HL-60 (cell line): ENCODE results near the gene C9.

ENCODE experiments used
- GABPA ChIP-seq: IDR thresholded peaks from 2 replicates; pipeline ENCODE4 v1.6.1; 2012; ENCODE audit warnings: low read depth
- POLR2AphosphoS5 ChIP-seq: IDR thresholded peaks from 2 replicates; pipeline ENCODE4 v1.6.1; 2012; ENCODE audit warnings: low read depth
- TF ChIP-seq, protein P1 (sequence below): IDR thresholded peaks from one replicate; pipeline ENCODE4 v1.5.1; 2011; ENCODE audit warnings: low read length, control low read depth, inconsistent platforms; ENCODE audit not compliant: insufficient read depth
- TF ChIP-seq, protein P2 (sequence below): IDR thresholded peaks from 2 replicates; pipeline ENCODE4 v1.6.1; 2012; ENCODE audit warnings: low read depth; ENCODE audit not compliant: insufficient replicate concordance

DNA sequence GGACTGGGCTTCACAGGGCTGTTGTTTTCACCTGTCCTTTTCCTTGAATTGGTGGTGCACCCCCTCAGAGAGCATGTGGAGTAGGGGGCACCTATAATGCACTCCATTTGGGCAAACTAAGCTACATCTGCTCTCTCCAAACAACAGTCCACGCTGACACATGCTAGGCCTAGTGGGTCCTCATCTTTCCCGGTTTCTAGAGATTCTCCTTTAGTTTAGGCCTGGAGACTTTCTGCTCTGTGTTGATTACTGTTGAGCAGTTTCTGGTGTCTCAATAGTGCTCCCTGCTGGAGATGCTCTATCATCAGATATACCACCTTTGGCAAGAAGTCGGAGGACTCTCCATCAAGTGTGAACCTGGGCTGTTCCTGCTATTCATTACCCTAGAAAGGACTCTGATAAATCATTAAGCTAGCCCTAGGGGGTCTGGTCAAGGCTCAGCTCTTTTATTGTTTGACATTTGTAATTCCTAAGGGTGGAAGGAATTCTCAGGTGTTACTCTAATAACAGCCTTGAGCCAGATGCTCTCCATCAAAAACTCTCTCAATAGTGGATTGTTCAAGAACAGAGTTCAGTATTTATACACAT, 81.0 kb downstream of the C9 start:
- TF ChIP-seq, protein P1, sequence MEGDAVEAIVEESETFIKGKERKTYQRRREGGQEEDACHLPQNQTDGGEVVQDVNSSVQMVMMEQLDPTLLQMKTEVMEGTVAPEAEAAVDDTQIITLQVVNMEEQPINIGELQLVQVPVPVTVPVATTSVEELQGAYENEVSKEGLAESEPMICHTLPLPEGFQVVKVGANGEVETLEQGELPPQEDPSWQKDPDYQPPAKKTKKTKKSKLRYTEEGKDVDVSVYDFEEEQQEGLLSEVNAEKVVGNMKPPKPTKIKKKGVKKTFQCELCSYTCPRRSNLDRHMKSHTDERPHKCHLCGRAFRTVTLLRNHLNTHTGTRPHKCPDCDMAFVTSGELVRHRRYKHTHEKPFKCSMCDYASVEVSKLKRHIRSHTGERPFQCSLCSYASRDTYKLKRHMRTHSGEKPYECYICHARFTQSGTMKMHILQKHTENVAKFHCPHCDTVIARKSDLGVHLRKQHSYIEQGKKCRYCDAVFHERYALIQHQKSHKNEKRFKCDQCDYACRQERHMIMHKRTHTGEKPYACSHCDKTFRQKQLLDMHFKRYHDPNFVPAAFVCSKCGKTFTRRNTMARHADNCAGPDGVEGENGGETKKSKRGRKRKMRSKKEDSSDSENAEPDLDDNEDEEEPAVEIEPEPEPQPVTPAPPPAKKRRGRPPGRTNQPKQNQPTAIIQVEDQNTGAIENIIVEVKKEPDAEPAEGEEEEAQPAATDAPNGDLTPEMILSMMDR, result peak; percentile 53
- TF ChIP-seq POLR2AphosphoS5 (no peak), GABPA (no peak)
- TF ChIP-seq, protein P2, sequence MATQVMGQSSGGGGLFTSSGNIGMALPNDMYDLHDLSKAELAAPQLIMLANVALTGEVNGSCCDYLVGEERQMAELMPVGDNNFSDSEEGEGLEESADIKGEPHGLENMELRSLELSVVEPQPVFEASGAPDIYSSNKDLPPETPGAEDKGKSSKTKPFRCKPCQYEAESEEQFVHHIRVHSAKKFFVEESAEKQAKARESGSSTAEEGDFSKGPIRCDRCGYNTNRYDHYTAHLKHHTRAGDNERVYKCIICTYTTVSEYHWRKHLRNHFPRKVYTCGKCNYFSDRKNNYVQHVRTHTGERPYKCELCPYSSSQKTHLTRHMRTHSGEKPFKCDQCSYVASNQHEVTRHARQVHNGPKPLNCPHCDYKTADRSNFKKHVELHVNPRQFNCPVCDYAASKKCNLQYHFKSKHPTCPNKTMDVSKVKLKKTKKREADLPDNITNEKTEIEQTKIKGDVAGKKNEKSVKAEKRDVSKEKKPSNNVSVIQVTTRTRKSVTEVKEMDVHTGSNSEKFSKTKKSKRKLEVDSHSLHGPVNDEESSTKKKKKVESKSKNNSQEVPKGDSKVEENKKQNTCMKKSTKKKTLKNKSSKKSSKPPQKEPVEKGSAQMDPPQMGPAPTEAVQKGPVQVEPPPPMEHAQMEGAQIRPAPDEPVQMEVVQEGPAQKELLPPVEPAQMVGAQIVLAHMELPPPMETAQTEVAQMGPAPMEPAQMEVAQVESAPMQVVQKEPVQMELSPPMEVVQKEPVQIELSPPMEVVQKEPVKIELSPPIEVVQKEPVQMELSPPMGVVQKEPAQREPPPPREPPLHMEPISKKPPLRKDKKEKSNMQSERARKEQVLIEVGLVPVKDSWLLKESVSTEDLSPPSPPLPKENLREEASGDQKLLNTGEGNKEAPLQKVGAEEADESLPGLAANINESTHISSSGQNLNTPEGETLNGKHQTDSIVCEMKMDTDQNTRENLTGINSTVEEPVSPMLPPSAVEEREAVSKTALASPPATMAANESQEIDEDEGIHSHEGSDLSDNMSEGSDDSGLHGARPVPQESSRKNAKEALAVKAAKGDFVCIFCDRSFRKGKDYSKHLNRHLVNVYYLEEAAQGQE, result no peak
